NCI-H1436 treated with DMSO at 0.1 percent for 48 hours (cell line): Measurements from ENCODE around the gene ZNF503.
A peak's percentile ranks its signal among the peaks of the same experiment; 100 is the strongest.

ENCODE experiments used
- DNase-seq: peaks from one replicate; lab custom pipeline; 2025; lab: John Stamatoyannopoulos, UW

Gene ZNF503

GRCh38 chr10:75431180-75432111 is 29.9 kb upstream of the ZNF503 start, which contains the start of gene LRMDA:
LRMDA (plus strand) TSS chr10:75431624.
- no peak for DNase-seq

GRCh38 chr10:75430000-75430763 is 28.6 kb upstream of the ZNF503 start:
- DNase-seq: no peak

- DNase-seq: no peak
Observed at GRCh38 chr10:75429159-75429827, 27.7 kb upstream of the ZNF503 start.

GRCh38 chr10:75428434-75429158 is 27.0 kb upstream of the ZNF503 start:
- no peak for DNase-seq

- DNase-seq: no peak
Observed at GRCh38 chr10:75427951-75428350, 26.4 kb upstream of the ZNF503 start.

- no peak for DNase-seq
Observed at GRCh38 chr10:75426880-75427279, 25.3 kb upstream of the ZNF503 start.

GRCh38 chr10:75425291-75426079 is 23.9 kb upstream of the ZNF503 start:
- DNase-seq: no peak

GRCh38 chr10:75424571-75424970 is 23.0 kb upstream of the ZNF503 start:
- no peak for DNase-seq

GRCh38 chr10:75422913-75423312 is 21.3 kb upstream of the ZNF503 start:
- no peak for DNase-seq

- no peak for DNase-seq
Observed at GRCh38 chr10:75418712-75419111, 17.1 kb upstream of the ZNF503 start.

GRCh38 chr10:75418293-75418692 is 16.7 kb upstream of the ZNF503 start:
- DNase-seq: no peak

GRCh38 chr10:75417522-75417927 is 16.0 kb upstream of the ZNF503 start:
- DNase-seq: peak; percentile 88

- DNase-seq: no peak
Observed at GRCh38 chr10:75414527-75414926, 13.0 kb upstream of the ZNF503 start.

GRCh38 chr10:75410132-75411005 is 8.8 kb upstream of the ZNF503 start:
- no peak for DNase-seq

GRCh38 chr10:75408911-75409885 is 7.6 kb upstream of the ZNF503 start:
- DNase-seq: peak; percentile 36

- DNase-seq: no peak
Observed at GRCh38 chr10:75408509-75408875, 6.9 kb upstream of the ZNF503 start.

GRCh38 chr10:75407713-75408508 is 6.3 kb upstream of the ZNF503 start:
- no peak for DNase-seq

- DNase-seq: no peak
Observed at GRCh38 chr10:75407224-75407712, 5.7 kb upstream of the ZNF503 start.
